Osteocyte (in vitro differentiated cells): ENCODE measurements around the gene RIPOR3. TPM values are rescaled to one million over a fixed set of nuclear protein-coding genes. Genes with fewer than 3 reads are reported as not detected.
"Not testable (repeated sequence)": the region's sequence is repeated elsewhere in the genome, so short reads cannot be mapped to it uniquely, and the experiment has no call there.

ENCODE experiments used
- DNase-seq: peaks from one replicate; pipeline ENCODE4 v3.0.0; 2021; ENCODE audit warnings: mixed read lengths; ENCODE audit not compliant: unreplicated experiment; ENCODE audit errors: extremely low spot score
- H3K27ac Mint-ChIP-seq: one replicate; pipeline ENCODE4 v1.8.0; 2021; ENCODE audit warnings: mild to moderate bottlenecking, mixed read lengths; ENCODE audit not compliant: unreplicated experiment
- H3K27me3 Mint-ChIP-seq: one replicate; pipeline ENCODE4 v1.8.0; 2021; ENCODE audit warnings: mixed read lengths; ENCODE audit not compliant: unreplicated experiment
- H3K36me3 Mint-ChIP-seq: one replicate; pipeline ENCODE4 v1.8.0; 2021; ENCODE audit warnings: mixed read lengths; ENCODE audit not compliant: unreplicated experiment
- H3K4me1 Mint-ChIP-seq: one replicate; pipeline ENCODE4 v1.8.0; 2021; ENCODE audit warnings: mixed read lengths; ENCODE audit not compliant: unreplicated experiment
- H3K4me3 Mint-ChIP-seq: one replicate; pipeline ENCODE4 v1.8.0; 2021; ENCODE audit warnings: mild to moderate bottlenecking, moderate library complexity, mixed read lengths; ENCODE audit not compliant: unreplicated experiment
- H3K9me3 Mint-ChIP-seq: one replicate; pipeline ENCODE4 v1.8.0; 2021; ENCODE audit warnings: mixed read lengths; ENCODE audit not compliant: unreplicated experiment
- total RNA-seq: library from RNA; stranded (reverse); gene quantifications from 2 replicates; pipeline ENCODE4 v1.2.1, GENCODE V29; 2021
- TF ChIP-seq, protein P1 (sequence below): fragments of 200-600 bp; sonication (generic); IDR thresholded peaks from 2 replicates; pipeline ENCODE4 v1.5.0; 2021; ENCODE audit warnings: antibody characterized with exemption, mild to moderate bottlenecking, moderate library complexity

Gene RIPOR3
- total RNA-seq, 1 donor from 2014 or later: 0.11 TPM

- no peaks in the 10 kb centered on the region for H3K9me3 Mint-ChIP-seq
- H3K36me3 Mint-ChIP-seq: no peaks in the 10 kb centered on the region
- DNase-seq: no peak
- peaks cover 20% of the 10 kb centered on the region for H3K4me1 Mint-ChIP-seq
- H3K27me3 Mint-ChIP-seq: peaks cover 23% of the 10 kb centered on the region
- TF ChIP-seq, protein P1, sequence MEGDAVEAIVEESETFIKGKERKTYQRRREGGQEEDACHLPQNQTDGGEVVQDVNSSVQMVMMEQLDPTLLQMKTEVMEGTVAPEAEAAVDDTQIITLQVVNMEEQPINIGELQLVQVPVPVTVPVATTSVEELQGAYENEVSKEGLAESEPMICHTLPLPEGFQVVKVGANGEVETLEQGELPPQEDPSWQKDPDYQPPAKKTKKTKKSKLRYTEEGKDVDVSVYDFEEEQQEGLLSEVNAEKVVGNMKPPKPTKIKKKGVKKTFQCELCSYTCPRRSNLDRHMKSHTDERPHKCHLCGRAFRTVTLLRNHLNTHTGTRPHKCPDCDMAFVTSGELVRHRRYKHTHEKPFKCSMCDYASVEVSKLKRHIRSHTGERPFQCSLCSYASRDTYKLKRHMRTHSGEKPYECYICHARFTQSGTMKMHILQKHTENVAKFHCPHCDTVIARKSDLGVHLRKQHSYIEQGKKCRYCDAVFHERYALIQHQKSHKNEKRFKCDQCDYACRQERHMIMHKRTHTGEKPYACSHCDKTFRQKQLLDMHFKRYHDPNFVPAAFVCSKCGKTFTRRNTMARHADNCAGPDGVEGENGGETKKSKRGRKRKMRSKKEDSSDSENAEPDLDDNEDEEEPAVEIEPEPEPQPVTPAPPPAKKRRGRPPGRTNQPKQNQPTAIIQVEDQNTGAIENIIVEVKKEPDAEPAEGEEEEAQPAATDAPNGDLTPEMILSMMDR: no peak
- H3K27ac Mint-ChIP-seq: no peak overlapping the region
- H3K4me3 Mint-ChIP-seq: no peak overlapping the region
Observed at GRCh38 chr20:50699688-50700087, 8.3 kb upstream of the RIPOR3 start.

- peaks cover 20% of the 10 kb centered on the region for H3K4me1 Mint-ChIP-seq
- H3K4me3 Mint-ChIP-seq, H3K9me3 Mint-ChIP-seq: not testable (repeated sequence)
Observed at GRCh38 chr20:50698255-50698654, 6.9 kb upstream of the RIPOR3 start.

DNA sequence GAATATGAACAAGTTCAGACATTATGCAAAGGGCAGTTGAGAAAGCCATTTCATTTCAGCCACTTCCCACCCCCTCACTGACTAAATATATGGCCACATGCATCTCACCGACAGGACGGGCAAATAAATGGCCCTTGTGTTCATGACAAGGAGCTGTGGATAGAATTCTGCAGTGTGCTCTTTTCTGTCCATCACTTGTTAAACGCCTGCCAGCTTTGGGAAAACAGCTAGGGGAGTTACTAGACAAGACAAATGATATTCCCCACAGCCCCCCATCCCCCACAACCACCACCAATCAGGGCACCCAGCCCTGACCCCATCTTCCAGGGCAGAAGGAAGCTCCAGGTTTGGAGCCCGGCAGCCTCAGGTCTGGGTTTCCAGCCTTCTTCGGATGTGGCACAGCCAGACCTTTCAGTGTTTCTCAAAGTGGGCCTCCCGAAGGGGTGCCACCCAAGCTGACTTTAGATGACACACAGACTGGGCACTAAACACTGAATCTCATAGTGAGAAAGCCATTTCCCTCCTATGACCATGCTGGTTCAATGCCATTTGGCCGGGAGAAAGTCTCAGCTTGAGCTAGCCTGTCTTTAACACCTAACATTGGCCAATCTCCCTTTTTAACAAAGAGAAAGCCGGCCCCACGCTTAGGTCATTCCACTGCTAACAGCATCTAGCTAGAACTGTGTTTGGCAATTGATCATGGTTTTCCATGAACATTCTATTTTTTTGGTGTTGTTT is 4.0 kb upstream of the RIPOR3 start:
- H3K4me3 Mint-ChIP-seq: no peak overlapping the region

More at GRCh38 chr20:50698255-50698654, 6.9 kb upstream of the RIPOR3 start:
- H3K27me3 Mint-ChIP-seq: peaks cover 26% of the 10 kb centered on the region
- H3K27ac Mint-ChIP-seq, H3K36me3 Mint-ChIP-seq, DNase-seq: not testable (repeated sequence)

DNA sequence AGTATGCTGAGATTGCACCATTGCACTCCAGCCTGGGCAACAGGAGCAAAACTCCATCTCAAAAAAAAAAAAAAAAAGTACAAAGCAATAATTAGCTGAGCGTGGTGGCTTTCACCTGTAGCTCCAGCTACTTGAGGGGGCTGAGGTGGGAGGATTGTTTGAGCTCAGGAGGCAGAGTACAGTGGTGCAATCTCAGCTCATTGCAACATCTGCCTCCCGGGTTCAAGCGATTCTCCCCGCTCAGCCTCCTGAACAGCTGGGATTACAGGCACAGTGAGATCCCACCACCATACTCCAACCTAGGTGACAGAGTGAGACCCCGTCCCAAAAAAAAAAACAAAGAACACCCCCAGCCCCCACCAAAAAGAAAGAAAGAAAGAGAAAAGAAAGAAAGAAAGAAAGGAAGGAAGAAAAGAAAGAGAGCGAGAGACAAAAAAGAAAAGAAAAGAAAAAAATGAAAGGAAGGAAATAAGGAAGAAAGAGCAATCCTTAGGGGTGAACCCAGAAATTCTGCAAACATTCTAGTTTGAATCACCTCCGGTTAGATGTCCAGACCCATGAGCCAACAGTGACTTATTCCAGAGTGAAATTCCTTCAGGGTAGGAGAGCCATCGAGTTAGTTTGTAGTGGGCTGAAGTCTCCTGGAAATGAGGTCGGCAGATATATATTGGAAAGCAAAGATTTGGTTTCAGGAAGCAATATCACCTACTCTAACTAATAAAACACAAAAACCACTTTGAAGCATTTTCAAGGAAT is 3.2 kb upstream of the RIPOR3 start:
- Mint-ChIP-seq H3K4me1 (peaks cover 26% of the 10 kb centered on the region), H3K4me3 (no peak overlapping the region), H3K27ac (no peak overlapping the region), H3K9me3 (no peaks in the 10 kb centered on the region), H3K27me3 (peaks cover 49% of the 10 kb centered on the region), H3K36me3 (no peaks in the 10 kb centered on the region)
- no peak for DNase-seq
- TF ChIP-seq, protein P1: no peak

More for the DNA sequence above, 4.0 kb upstream of the RIPOR3 start:
- TF ChIP-seq, protein P1: no peak
- no peak for DNase-seq
- peaks cover 48% of the 10 kb centered on the region for H3K27me3 Mint-ChIP-seq
- H3K4me1 Mint-ChIP-seq: peaks cover 19% of the 10 kb centered on the region
- no peaks in the 10 kb centered on the region for H3K9me3 Mint-ChIP-seq
- no peak overlapping the region for H3K27ac Mint-ChIP-seq
- H3K36me3 Mint-ChIP-seq: no peaks in the 10 kb centered on the region

DNA sequence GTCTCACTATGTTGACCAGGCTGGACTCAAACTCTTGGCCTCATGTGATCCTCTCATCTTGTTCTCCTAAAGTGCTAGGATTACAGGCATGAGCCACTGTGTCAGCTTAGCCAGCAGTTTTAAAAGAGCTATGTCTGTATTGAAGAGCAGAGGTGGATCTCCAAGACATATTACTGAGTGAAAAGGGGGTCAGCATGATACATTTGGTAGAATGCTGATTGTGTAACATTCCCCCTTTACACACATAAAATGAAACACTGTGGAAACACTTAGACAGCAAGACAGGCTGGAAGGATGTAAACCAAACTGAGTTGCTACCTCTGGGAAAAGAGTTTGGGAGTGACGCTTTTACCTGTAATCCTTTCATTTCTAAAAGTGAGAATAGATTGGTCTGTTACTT is 1.7 kb upstream of the RIPOR3 start:
- Mint-ChIP-seq H3K27me3 (peaks cover 54% of the 10 kb centered on the region), H3K4me3 (no peak overlapping the region), H3K4me1 (peaks cover 28% of the 10 kb centered on the region), H3K36me3 (no peaks in the 10 kb centered on the region), H3K27ac (no peak overlapping the region), H3K9me3 (no peaks in the 10 kb centered on the region)
- TF ChIP-seq, protein P1: no peak
- DNase-seq: no peak
